Cardiac fibroblast (primary cell): Measurements from ENCODE around the gene DMRT1.

Source experiments
- DNase-seq, 2 donors: peaks; one replicate each; pipeline versions ENCODE4 v3.0.0 to v3.0.0-alpha.2; 2010; ENCODE audit warnings: low read depth in 2 of 2
- H3K4me3 ChIP-seq, 2 donors: replicated peaks in 1 of 2; 1 replicate in 1 of 2; 2 replicates in 1 of 2; pipeline ENCODE4 v1.5.1; 2011; ENCODE audit warnings: low read depth in 2 of 2, low read length in 2 of 2, mild to moderate bottlenecking in 2 of 2, moderate library complexity in 1 of 2
- TF ChIP-seq, protein P1 (sequence below): IDR thresholded peaks from one replicate; pipeline ENCODE4 v1.5.1; 2011; ENCODE audit warnings: low read depth, mild to moderate bottlenecking, low read length, inconsistent platforms

Gene DMRT1

DNA sequence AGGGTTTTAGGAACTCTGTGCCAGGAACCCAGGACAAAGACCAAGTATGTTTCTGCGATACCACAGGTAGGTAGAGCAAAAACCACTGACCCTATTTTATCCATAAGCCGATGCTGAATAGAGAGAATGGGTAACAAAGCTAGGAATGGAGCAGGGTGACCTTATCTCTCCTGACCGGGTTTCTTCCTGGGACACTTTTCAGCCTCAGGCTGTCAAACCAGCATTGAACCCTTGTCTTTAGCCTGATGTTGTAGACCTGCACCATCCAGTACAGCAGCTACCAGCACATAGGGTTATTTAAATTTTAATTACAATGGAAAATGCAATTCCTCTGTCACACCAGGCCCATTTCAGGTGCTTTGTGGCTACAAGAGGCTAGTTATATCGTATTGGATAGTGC is 91.9 kb downstream of the DMRT1 start:
- TF ChIP-seq, protein P1, sequence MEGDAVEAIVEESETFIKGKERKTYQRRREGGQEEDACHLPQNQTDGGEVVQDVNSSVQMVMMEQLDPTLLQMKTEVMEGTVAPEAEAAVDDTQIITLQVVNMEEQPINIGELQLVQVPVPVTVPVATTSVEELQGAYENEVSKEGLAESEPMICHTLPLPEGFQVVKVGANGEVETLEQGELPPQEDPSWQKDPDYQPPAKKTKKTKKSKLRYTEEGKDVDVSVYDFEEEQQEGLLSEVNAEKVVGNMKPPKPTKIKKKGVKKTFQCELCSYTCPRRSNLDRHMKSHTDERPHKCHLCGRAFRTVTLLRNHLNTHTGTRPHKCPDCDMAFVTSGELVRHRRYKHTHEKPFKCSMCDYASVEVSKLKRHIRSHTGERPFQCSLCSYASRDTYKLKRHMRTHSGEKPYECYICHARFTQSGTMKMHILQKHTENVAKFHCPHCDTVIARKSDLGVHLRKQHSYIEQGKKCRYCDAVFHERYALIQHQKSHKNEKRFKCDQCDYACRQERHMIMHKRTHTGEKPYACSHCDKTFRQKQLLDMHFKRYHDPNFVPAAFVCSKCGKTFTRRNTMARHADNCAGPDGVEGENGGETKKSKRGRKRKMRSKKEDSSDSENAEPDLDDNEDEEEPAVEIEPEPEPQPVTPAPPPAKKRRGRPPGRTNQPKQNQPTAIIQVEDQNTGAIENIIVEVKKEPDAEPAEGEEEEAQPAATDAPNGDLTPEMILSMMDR = no peak
- H3K4me3 ChIP-seq = no peak overlapping the region
- DNase-seq = no peak

DNA sequence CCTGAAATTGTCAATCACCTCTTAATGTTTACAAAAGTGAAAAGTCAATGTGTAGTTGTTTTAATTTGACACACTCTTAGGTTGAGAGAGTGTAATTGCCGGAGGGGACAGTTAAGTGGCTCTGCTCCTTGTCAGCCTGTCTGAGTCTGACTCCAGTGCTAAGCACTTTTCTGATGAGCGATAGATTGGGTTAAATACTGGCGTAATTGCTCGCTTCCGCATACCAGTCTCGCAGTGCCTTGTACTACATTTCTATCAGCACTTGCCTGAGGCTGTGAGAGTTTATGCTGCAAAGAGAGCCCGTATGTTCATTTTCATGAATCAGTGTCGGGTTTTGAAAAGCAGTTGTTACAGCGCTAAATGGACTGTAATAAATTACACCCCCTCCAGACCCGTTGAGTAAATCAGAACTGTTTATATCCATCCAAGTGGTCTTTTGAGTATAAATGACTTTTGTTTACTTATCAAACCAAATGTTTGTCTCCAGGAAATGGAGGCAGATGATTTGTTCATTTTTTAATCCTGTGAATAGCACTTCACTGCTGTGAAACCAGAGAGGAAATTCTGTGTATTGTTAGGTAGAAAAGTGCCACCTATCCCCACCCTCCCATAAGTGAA is 94.0 kb downstream of the DMRT1 start:
- TF ChIP-seq, protein P1 = no peak
- no peak for DNase-seq
- no peak overlapping the region for H3K4me3 ChIP-seq

DNA sequence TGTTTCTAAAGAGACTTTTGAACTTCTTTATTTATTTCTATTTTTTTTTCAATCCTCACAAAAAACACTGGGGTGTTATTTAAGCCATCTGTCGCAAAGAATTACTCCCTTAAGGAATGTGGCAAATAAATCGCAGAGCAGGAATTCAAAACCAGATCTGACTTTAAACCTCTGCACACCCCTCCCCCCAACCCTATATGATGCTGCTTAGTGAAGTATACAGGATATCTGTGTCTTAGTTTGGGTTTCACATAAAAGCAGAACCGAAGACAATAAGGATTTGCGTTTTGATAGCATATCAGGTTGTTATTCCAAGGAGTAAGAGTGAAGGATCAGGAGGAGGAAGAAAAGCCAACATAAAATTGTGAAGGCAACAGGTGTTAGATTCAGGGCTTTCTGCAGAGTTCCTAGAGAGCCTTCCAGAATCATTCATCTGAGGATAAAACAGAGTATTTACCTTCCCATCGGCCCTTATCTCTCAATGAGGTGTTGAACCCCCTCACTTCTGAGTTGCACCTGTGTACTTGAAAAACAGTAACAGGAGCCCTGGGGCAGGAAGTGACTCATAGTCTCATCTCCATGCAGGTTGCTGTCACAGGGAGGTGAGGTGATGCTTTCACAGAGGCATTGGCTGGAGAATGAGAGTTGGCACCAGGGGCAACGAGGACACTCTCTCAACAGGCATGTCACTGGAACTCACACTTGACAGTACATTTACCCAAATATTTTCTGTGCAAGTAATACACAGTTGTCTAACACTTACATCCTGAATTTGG is 101.5 kb downstream of the DMRT1 start:
- DNase-seq = no peak
- H3K4me3 ChIP-seq = no peak overlapping the region

DNA sequence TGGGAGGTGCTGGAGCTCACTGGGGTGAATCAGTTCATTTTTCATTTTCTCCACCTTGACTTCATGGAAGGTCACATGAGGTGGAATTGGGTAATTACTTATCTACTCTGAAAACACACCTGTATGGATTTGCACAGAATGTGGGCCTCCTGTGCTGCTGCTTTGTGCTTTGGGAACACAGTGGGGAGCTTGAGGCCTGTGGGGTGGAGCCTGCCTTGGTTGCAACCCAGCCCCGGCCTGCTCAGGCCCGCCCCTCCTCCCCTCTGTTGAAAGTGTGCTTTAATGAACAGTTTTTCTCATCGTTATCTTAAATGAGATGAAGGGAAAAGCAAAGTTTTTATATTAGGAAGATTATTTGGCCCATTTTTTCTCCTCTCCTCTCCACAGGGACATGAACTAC is 106.5 kb downstream of the DMRT1 start:
- no peak overlapping the region for H3K4me3 ChIP-seq
- DNase-seq = no peak
- TF ChIP-seq, protein P1 = no peak

More for the DNA sequence above, 101.5 kb downstream of the DMRT1 start:
- TF ChIP-seq, protein P1 = no peak

DNA sequence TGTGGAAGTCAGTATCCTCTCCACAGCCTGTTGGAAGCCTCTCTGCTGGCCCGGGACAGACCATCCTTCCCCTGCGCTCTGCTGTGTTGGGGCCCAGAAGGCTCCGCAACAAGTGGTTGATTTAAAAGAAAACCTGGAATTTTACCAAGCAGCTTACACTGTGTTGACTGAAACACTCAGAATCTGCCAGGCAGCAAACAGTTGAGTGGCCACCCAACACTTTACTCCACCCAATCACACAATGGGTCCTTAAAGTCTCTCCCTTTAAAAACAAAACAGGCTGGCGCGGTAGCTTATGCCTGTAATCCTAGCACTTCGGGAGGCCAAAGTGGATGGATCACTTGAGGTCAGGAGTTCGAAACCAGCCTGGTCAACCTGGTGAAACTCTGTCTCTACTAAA is 107.0 kb downstream of the DMRT1 start:
- DNase-seq = no peak
- no peak overlapping the region for H3K4me3 ChIP-seq
- TF ChIP-seq, protein P1 = no peak

DNA sequence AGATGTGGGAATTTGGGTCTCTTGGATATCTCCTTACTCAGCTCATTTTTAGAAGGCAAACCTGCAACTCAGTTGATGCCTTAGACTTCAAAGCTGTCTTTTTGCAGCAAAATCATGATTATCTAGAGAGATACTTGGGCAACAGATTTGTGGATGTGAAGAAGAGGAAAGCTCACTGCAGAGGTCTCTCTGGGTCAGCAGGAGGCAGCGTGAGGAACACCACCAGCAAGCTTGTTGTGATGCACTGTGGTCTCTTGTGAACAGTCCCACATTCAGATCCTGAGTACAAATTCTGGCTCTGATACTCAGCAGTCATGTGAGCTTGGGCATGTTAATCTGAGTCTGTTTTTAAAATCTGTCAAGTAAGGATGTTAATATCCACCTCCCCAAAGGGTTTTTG is 108.6 kb downstream of the DMRT1 start:
- no peak for DNase-seq
- TF ChIP-seq, protein P1 = no peak
- no peak overlapping the region for H3K4me3 ChIP-seq
